Measurements from ENCODE around the gene UNKL.
"Not testable (repeated sequence)": the region's sequence is repeated elsewhere in the genome, so short reads cannot be mapped to it uniquely, and the experiment has no call there.

Gene UNKL

GRCh38 chr16:1444730-1445517 lies 30.4 kb upstream of the UNKL start:
- no peak for DNase-seq

GRCh38 chr16:1443980-1444729 lies 29.7 kb upstream of the UNKL start, which contains the start of gene CCDC154:
Gene CCDC154 (minus strand): TSS chr16:1444556. CDS start chr16:1444322, 234 bp downstream.
- DNase-seq = no peak

DNA sequence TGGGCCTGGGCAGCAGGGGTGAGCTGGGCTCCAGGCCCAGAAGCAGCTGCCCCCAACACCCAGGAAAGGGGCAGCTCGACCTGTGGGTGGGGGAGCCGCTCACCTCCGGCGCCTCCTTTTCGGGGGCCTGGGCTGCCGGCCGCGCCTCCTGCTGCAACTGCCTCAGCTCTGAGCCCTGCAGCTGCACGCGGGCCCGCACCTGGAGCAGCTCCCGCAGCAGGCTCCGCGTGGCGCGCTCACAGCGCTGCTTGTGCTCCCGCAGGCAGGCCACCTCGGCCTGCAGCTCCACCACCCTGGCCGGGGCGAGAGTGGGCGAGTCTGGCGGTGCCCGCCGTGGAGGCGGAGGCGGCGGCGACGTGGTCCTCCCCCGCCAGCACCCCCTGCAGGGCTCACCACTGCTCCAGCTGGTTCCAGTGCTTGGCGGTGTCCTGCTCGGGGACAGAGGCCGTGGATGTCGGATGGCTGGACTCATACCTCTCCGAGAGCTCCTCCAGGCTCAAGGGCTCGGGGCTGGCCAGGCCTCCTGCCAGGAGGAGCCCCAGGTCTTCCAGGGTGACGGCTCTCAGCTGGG lies 29.0 kb upstream of the UNKL start:
- DNase-seq = no peak

DNA sequence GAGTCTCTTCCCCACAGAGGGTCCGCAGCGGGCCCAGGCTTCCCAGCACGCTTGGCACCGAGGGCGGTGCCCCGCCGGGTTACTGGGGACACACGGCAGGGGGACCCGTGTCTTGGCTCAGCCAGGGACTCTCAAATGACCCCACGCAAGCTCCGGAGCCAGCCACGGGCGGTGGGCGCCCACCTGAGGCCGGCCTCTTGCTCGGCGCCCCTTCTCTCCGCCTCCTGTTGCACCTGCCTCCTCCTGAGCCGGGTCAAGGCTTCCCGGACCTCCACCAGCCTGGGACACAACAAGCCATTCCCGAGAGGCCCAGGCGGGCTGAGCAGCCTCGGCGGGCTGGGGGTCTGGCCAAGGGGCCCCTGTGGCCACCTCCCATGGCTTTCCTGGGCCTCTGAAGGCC lies 28.2 kb upstream of the UNKL start:
- DNase-seq = no peak

- DNase-seq = peak; percentile 41
These were observed 26.9 kb upstream of the UNKL start for GRCh38 chr16:1441391-1441829.

DNA sequence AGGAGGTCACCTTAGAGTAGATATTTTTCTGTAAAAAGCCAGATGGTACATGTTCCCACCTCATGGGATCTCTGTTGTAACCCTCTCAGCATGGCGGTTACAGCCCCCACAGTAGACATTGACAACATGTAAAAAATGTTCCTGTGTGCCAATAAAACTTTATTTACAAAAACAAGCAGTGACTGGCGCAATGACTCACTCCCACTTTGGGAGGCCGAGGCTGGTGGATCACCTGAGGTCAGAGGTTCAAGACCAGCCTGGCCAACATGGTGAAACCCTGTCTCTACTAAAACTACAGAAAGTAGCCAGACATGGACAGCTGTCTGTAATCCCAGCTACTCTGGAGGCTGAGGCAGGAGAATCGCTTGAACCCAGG lies 25.2 kb upstream of the UNKL start:
- not testable (repeated sequence) for DNase-seq

DNA sequence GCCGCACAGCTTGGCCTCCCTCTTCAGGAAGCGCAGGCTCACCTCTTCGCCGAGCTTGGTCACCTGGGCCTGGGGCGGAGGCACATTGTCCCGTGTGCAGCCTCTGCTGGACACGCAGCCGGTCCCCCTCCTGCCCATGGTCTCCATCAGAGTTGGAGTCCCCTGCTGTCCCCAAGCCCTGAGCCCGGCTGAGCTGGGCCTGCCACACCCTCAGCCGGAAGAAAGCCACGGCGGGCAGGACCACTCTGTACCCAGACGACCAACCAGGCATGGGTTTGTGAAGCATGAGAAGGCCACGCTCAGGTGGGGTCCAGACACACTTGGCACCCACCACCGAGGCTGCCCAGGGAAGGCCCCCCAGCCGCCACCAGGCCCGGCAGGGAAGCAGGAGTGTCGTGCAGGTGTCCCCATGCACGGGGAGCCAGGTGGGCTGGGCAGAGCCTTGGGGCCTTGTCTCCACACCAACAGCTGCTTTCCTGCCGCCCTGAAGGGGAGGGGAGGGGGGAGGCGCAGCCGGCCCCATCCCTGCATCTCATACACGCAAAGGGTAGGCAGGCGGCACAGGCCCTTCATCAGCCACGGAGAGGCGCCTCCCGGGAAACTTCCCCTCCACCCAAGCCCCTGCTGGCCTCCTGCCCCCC lies 24.7 kb upstream of the UNKL start:
- DNase-seq = peak; percentile 23

DNA sequence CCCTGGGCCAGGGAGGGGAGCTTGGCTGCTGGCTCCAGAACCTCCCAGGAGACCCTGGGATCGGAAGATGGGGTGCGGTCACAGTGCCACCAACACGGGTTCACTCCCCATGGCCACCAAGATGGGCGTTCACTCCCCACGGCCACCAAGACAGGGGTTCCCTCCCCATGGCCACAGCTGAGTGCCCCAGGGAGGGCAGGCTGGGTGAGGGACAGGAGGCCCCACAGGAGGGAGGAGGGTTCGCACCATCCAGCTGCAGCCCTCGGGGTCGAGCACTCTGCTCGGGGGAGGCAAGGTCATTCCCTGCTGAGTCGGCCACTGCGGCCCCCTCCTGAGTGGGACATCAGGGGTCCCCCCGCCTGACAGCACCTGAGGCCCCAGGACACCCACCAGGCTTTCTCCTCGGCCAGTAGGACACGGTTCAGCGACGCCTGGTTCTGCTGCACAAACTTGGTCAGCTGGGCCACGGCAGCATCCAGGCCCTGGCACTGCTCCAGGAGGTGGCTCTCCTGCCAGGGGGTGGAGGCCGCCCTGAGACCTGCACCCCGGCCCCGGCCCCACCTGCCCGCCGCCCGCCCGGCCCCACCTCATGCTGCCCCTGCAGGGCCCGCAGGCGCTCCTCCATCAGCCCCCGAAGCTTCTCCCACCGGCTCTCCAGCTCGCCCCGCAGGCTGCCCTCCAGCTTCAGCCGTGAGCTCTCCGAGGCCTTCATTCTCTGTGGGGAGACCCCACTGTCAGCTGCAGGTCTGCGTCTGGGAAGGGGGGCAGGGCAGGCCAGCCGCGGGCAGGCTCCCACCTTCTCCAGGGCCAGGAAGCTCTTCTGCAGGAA lies 23.9 kb upstream of the UNKL start:
- no peak for DNase-seq

DNA sequence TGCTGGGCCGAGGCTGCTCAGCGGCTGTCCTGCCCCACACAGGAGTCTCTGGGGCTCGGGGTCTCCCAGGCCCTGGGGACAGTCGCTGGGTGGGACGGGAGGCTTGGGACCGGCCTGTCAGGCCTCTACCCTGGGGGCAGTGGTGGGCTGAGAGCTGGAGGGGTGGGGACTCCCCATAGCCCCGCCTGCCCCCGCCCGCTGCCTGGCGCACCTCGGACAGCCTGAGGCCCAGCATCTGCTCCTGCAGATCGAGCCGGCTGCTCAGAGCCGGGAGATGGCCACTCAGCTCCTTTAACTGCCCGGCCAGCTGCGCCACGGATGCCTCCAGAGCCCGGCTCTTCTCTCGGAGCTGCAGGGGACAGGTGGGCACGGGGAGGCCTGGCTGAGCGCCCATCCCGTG lies 23.1 kb upstream of the UNKL start:
- DNase-seq = no peak

DNA sequence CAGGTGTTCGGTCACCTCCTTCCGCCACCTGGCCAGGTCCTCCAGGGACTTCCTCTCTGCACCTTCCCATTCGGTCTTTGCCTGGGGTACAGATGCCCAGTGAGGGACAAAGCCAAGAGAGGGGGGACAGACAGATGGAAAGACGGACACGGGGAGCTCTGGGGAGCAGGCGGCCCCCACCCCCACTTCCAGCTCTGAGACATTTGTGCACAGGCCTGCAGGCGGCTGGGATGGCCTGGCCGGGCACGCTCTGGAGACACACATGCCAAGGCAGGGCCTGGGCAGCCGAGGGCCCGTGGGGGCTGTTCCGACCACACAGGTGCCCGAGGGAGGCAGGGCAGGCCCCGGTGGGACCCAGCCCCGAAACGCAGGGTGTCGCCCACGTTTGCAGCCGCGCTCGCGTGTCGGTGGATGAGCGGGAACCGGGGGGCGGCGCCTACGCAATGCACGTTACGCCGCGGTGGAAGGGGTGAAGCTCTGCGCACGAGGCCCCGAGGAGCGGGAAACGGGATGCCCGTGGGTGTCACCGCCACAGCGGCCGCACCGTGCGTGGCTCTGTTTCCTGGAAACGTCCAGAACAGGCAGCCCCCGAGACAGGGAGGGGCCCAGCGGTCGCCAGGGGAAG lies 22.3 kb upstream of the UNKL start:
- no peak for DNase-seq

GRCh38 chr16:1435921-1436697 lies 21.6 kb upstream of the UNKL start:
- DNase-seq = no peak

- DNase-seq = no peak
These were observed 20.4 kb upstream of the UNKL start for GRCh38 chr16:1434644-1435592.

- no peak for DNase-seq
These were observed 19.3 kb upstream of the UNKL start for GRCh38 chr16:1433756-1434155.

DNA sequence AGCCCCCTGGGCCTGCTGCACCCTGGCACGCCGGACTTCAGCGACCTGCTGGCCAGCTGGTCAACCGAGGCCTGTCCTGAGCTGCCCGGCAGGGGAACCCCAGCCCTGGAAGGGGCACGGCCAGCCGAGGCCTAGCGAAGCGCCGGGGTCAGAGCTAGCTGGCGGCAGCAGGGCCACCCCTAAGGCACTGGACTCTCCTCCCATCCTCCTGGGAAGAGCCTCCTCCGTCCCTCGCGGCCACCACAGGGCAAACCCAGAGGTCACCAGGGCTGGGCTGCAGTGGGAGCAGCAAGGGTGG lies 18.7 kb upstream of the UNKL start:
- no peak for DNase-seq

- no peak for DNase-seq
These were observed 18.1 kb upstream of the UNKL start for GRCh38 chr16:1432388-1433262.

GRCh38 chr16:1431497-1432270 lies 17.2 kb upstream of the UNKL start:
- DNase-seq = no peak

GRCh38 chr16:1430759-1431496 lies 16.4 kb upstream of the UNKL start, which contains the start of gene PERCC1:
Gene PERCC1 (plus strand): TSS chr16:1431078. CDS start chr16:1432594, 1,516 bp downstream.
- peak; percentile 78 for DNase-seq

Measured in COR-L47 (cell line).